Measurements from ENCODE around the gene TRIB2.

Gene TRIB2

GRCh38 chr2:12733846-12734245 lies 17.1 kb downstream of the TRIB2 start:
- no peak for TF ChIP-seq TAF1 (IDR thresholded peaks at IDR 0.05; ENCODE audit: borderline replicate concordance, low read depth, low read length)
- TF ChIP-seq POLR2A (IDR thresholded peaks at IDR 0.05; ENCODE audit: low read depth, low read length): no peak
- TF ChIP-seq POLR2AphosphoS5 (IDR thresholded peaks at IDR 0.05; ENCODE audit: low read depth, low read length): no peak
- FAIRE-seq: no peak
- no peak for DNase-seq (ENCODE audit: insufficient read length)

- DNase-seq (ENCODE audit: insufficient read length) (no peak), FAIRE-seq (no peak)
- TF ChIP-seq TAF1 (IDR thresholded peaks at IDR 0.05; ENCODE audit: borderline replicate concordance, low read depth, low read length): no peak
- TF ChIP-seq POLR2A (IDR thresholded peaks at IDR 0.05; ENCODE audit: low read depth, low read length): no peak
- no peak for TF ChIP-seq POLR2AphosphoS5 (IDR thresholded peaks at IDR 0.05; ENCODE audit: low read depth, low read length)
Observed at GRCh38 chr2:12734914-12735654, 18.3 kb downstream of the TRIB2 start.

DNA sequence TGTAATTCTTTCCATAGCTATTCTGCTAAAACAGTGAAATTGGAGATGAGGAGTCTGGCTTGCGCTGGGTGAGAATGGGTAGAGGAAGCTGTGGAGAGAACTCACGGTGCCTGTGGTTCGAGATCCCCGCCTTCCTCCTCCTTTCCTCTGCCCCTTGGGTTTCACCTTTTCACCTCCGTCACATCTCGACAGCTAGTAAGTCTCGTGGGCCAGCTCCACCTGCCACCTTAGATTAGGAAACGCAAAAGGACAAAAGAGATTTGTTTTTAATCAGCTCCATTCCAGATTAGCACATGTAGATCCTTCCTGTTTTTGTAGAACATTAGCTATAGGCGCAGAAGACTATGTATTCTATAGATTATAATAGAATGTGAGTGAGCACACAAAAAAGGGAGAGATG lies 20.6 kb downstream of the TRIB2 start:
- DNase-seq (ENCODE audit: insufficient read length) (no peak), FAIRE-seq (no peak)
- TF ChIP-seq POLR2AphosphoS5 (IDR thresholded peaks at IDR 0.05; ENCODE audit: low read depth, low read length) (no peak), TAF1 (IDR thresholded peaks at IDR 0.05; ENCODE audit: borderline replicate concordance, low read depth, low read length) (no peak), POLR2A (IDR thresholded peaks at IDR 0.05; ENCODE audit: low read depth, low read length) (no peak)

DNA sequence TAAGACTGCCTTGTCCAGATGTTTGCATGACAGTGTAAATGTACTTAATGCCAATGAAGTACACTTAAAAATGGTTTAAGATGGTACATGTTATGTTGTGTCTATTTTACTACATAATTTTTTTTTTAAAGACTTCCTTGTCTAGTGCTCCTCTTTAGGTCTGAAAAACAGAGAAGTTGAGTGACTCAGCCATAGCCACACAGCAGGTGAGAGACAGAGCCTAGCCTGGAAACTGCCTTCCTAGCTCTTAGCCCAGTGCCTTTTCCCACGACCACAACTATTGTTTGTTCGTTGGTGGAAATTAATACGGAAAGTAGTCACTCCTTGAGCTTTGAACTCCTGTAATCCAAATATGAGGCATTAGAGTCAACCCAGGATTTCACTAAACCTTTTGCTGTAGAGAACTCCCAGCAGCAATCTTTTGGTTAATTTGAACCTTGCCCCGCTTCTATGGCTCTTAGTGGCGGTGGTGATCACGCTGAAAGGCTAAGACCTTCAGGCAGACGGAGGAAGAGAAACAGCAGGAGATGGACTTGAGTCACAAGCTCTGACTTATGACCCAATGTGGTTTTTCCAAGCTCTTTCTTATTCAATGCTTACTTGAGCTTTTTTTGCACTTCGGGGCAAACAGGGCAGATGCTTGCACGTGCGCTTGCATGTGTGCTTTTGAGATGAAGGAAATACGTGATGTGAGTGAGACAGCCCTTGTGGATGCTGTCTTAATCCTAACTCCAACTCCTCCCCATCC lies 21.2 kb downstream of the TRIB2 start:
- DNase-seq (ENCODE audit: insufficient read length) (no peak), FAIRE-seq (no peak)
- no peak for TF ChIP-seq POLR2A (IDR thresholded peaks at IDR 0.05; ENCODE audit: low read depth, low read length)
- no peak for TF ChIP-seq TAF1 (IDR thresholded peaks at IDR 0.05; ENCODE audit: borderline replicate concordance, low read depth, low read length)
- TF ChIP-seq POLR2AphosphoS5 (IDR thresholded peaks at IDR 0.05; ENCODE audit: low read depth, low read length): no peak

DNA sequence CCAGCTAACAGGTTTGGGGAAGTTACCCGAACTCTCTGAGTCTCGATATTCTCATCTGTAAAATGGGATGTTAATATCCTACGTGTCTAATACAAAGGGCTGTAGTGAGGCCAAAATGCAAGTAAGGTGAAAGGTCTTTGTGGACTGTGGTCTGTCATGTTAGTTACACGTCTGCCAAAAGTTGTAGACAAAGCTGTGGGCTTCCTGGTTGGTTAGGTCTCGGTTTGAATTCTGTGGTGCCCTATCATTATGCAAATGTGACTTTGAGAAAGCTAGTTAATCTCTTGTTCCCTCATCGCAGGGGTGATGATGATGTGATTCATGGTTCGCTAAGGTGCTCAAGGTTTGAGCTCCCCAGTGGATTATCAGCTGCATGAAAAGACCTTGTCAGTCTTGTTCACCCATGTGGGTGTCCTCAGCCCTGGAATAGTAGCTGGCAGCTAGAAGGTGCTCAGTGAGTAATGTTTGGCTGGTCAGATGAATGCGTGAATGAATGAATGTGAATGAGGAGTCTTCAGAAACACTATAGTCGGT lies 23.1 kb downstream of the TRIB2 start:
- FAIRE-seq (no peak), DNase-seq (ENCODE audit: insufficient read length) (no peak)
- TF ChIP-seq POLR2A (IDR thresholded peaks at IDR 0.05; ENCODE audit: low read depth, low read length) (no peak), TAF1 (IDR thresholded peaks at IDR 0.05; ENCODE audit: borderline replicate concordance, low read depth, low read length) (no peak)

DNA sequence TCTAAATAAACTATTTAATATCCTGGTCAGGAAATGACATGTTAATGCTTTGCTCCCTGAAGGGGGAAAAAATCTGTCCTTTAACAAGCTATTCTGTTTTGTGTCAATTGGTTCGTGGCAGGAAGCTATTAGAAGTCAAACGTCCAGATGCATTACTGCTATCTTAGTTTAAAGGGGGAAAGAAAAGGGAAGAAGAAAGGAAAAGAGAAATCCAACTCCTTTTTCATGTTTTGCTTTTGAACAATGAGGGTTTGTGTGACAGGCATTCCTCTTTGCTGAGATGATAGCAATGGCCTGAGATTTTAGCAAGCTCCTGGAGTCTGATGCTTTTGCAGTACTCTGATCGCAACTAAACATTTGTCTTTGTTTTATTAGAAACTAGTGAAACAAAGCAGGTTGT lies 24.6 kb downstream of the TRIB2 start:
- DNase-seq (ENCODE audit: insufficient read length) (no peak), FAIRE-seq (no peak)
- TF ChIP-seq POLR2A (IDR thresholded peaks at IDR 0.05; ENCODE audit: low read depth, low read length) (no peak), TAF1 (IDR thresholded peaks at IDR 0.05; ENCODE audit: borderline replicate concordance, low read depth, low read length) (no peak), POLR2AphosphoS5 (IDR thresholded peaks at IDR 0.05; ENCODE audit: low read depth, low read length) (no peak)

- no peak for DNase-seq (ENCODE audit: insufficient read length)
- TF ChIP-seq TAF1 (IDR thresholded peaks at IDR 0.05; ENCODE audit: borderline replicate concordance, low read depth, low read length) (no peak), POLR2A (IDR thresholded peaks at IDR 0.05; ENCODE audit: low read depth, low read length) (no peak), POLR2AphosphoS5 (IDR thresholded peaks at IDR 0.05; ENCODE audit: low read depth, low read length) (no peak)
- FAIRE-seq: no peak
Observed at GRCh38 chr2:12742891-12743290, 26.2 kb downstream of the TRIB2 start.

GRCh38 chr2:12750166-12750905 lies 33.6 kb downstream of the TRIB2 start:
- FAIRE-seq (no peak), DNase-seq (ENCODE audit: insufficient read length) (no peak)
- TF ChIP-seq TAF1 (IDR thresholded peaks at IDR 0.05; ENCODE audit: borderline replicate concordance, low read depth, low read length) (no peak), POLR2AphosphoS5 (IDR thresholded peaks at IDR 0.05; ENCODE audit: low read depth, low read length) (no peak), POLR2A (IDR thresholded peaks at IDR 0.05; ENCODE audit: low read depth, low read length) (no peak)

- no peak for DNase-seq (ENCODE audit: insufficient read length)
- TF ChIP-seq POLR2AphosphoS5 (IDR thresholded peaks at IDR 0.05; ENCODE audit: low read depth, low read length): no peak
- TF ChIP-seq POLR2A (IDR thresholded peaks at IDR 0.05; ENCODE audit: low read depth, low read length): no peak
- TF ChIP-seq TAF1 (IDR thresholded peaks at IDR 0.05; ENCODE audit: borderline replicate concordance, low read depth, low read length): no peak
Observed at GRCh38 chr2:12754643-12755042, 37.9 kb downstream of the TRIB2 start.

DNA sequence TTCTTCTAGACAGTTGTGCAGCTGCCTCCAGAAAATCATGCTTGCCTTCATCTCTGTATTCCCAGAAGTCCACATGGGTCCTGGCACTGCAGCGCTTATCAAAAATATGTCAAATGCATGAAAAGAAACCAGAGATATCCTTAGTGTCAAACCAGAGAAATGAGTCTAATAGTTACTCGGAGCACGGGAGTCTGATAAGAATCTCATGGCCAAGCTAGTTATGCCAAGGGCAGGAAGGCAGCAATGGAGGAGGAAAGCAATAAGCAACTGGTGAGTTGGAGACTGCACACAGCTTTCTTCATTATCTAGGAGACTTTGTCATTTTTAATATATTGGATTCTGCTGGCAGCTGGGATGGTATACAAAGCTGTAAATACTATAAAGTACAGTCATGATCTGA lies 38.6 kb downstream of the TRIB2 start:
- TF ChIP-seq POLR2AphosphoS5 (IDR thresholded peaks at IDR 0.05; ENCODE audit: low read depth, low read length): no peak
- no peak for TF ChIP-seq TAF1 (IDR thresholded peaks at IDR 0.05; ENCODE audit: borderline replicate concordance, low read depth, low read length)
- no peak for TF ChIP-seq POLR2A (IDR thresholded peaks at IDR 0.05; ENCODE audit: low read depth, low read length)
- DNase-seq (ENCODE audit: insufficient read length) (no peak), FAIRE-seq (no peak)

More at GRCh38 chr2:12754643-12755042, 37.9 kb downstream of the TRIB2 start:
- no peak for FAIRE-seq

DNA sequence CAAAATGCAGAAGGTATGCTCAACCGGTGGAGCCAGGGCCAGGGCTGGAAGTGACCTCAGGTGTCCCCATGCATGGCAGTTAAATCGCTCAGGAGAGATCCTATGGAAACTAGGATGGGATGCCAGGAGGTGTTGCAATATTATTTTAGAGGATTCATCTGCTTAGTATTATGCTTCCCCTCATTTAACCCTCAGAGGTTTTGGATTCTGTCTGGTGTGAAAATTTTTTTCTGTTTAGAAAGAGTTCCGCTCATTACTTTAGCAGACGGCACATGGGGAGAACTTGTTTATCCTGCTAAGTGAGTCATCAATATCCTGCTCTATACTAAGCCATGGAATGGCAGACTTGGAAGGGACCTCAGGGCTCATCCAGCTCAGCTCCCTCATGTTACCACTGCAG lies 42.5 kb downstream of the TRIB2 start:
- no peak for TF ChIP-seq POLR2AphosphoS5 (IDR thresholded peaks at IDR 0.05; ENCODE audit: low read depth, low read length)
- TF ChIP-seq TAF1 (IDR thresholded peaks at IDR 0.05; ENCODE audit: borderline replicate concordance, low read depth, low read length): no peak
- TF ChIP-seq POLR2A (IDR thresholded peaks at IDR 0.05; ENCODE audit: low read depth, low read length): no peak
- no peak for DNase-seq (ENCODE audit: insufficient read length)
- no peak for FAIRE-seq

All from GM12892 (cell line).